HTR-8/SVneo (cell line): ENCODE results near the gene KIN.
"Not testable (repeated sequence)": the region's sequence is repeated elsewhere in the genome, so short reads cannot be mapped to it uniquely, and the experiment has no call there.

Experiments
- DNase-seq: peaks from one replicate; pipeline ENCODE4 v3.0.0; 2011; ENCODE audit warnings: low spot score, mixed read lengths; ENCODE audit not compliant: insufficient read length
- FAIRE-seq: peaks from 2 replicates; lab custom pipeline; 2011; peaks lifted over from hg19 to GRCh38; lab: Jason Lieb, UNC

KIN gene

DNA sequence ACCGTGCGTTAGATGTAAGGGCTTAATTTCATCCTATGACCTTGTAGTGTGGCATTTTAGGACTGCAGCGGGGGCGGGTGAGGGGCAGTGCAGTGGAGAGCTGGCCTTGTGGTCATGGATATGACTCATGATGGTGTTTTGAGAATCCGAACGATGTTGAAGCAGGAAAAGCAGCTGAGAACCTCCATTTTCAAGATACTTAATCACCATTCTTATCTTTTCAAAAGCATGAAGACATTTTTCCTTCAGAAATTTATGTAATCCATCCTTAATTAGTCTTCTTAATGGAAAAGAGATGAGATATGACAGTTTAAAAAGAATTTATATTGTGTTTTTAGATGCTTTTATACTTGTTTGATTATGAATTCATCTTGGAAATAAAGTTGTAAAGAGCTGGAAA lies 9.8 kb upstream of the KIN start:
- FAIRE-seq (peak; percentile 62), DNase-seq (peak; percentile 76)

- no peak for FAIRE-seq
- DNase-seq, result no peak
These were observed 7.8 kb upstream of the KIN start for GRCh38 chr10:7795605-7796004.

DNA sequence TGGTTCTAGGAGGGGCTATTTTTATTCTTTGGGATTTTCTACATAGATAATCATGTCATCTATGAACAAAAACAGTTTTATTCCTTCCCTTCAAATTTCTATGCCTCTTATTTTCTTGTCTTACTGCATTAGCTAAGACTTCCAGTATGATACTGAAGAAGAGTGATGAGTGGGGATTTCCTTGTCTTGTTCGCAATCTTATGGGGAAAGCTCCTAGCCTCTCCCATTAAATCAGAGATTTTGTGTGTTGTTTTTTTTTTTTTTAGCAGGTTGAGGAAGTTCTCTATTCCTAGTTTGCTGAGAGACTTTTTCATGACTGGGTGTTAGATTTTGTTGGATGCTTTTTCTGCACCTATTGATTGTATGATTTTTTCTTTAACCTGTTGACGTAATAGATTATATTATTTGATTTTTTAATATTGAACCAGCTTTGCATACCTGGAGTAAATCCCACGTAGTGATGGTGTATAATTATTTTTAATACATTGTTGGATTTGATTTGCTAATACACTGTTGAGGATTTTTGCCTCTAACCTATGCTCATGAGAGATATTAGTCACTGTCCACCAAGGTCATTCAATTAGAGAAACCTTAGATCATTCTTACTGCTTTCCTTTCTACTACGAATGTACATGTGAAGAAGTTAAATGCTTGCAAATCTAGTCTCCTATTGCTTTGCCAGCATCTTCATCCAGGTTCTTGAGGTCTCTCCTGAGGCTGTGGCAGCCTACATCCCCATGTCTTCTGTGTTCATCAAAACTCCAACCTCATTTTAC lies 6.6 kb upstream of the KIN start:
- no peak for FAIRE-seq
- DNase-seq, result no peak

DNA sequence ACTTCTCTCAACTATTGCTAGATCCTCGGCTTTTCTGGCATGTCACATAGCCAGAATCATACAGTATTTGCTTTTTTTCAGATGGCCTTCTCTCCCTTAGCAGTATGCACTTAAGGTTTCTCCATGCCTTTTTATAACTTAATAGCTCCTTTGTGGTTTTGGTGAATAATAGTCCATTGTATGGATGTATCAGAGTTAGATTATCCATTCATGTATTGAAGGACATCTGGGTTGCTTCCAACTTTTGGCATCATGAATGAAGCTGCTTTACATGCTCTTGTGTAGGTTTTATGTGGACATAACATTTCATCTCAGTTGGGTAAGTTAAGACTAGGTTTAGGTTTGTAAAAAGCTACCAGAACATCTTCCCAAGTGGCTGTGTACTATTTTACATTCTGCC lies 4.7 kb upstream of the KIN start:
- DNase-seq, result no peak
- no peak for FAIRE-seq

DNA sequence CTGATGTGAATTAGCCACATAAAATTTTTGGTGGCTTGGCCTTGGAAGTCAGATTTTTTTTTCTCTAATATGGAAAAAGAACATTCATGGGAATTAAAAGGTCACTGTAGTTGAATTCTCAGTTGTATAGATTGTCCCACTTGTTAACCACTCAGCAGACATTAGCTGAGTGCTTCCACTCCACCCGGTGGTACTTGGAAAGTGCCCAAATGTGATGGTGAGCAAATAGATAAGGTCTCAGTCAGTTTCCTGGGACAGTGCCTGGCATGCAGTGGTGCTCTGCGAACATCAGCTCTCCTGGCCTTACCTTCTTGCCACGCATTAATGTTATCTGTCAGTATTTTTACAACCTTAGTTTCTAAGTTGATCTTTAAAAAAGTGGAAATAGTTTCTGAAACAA lies 1.6 kb upstream of the KIN start:
- DNase-seq (no peak), FAIRE-seq (no peak)

DNA sequence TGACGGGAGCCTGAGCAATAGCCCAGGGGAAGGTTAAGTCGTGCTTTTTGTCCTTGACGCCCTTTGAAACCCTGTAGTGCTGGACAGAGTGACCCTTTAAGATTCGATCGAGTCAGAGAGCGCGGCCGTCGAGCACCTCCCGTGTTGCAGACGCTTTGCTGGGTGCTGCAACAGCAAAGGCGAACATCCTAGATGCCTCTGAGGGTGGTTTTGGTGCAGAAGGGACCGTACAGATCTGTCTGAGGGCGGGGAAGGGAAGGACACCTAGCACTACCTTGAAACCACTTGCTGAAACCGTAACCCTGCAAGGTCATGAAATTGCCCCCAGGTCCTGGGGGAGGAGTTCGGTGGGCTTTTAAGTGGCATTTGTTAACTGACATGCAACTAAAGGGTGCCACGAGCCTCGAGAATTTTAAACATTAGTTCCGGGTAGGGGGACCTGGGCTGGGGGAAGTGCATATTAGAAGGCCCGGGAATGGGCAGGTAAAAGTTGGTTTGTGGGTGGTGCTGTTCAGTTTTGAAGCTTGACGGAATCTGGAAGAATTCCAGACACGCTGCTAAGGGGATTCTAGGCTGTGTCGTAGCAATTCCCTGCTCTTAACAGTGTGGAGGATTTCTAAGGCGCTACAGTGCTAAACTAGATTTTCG lies 970 bp upstream of the KIN start:
- FAIRE-seq (no peak), DNase-seq (no peak)

GRCh38 chr10:7787150-7787856 lies 490 bp downstream of the KIN start:
- no peak for FAIRE-seq
- peak; percentile 7 for DNase-seq

DNA sequence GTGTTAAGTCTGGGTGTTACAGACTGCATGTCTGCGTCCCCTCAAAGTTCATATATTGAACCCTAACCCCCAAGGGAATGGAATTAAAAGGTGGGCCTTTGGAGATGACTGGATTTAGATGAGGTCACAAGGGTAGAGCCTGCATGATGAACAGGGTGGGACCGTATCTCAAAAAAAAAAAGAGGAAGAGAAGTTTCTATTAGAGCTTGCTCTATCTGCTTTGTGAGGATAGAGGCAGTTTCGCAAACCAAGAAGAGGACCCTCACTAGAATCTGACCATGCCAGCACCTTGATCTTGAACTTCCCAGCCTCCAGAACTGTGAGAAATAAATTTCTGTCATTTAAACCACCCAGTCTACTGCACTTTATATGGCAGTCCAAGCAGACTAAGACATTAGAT lies 1.4 kb downstream of the KIN start:
- FAIRE-seq, result no peak
- no peak for DNase-seq

GRCh38 chr10:7782194-7782593 lies 5.6 kb downstream of the KIN start:
- FAIRE-seq, DNase-seq: not testable (repeated sequence)

DNA sequence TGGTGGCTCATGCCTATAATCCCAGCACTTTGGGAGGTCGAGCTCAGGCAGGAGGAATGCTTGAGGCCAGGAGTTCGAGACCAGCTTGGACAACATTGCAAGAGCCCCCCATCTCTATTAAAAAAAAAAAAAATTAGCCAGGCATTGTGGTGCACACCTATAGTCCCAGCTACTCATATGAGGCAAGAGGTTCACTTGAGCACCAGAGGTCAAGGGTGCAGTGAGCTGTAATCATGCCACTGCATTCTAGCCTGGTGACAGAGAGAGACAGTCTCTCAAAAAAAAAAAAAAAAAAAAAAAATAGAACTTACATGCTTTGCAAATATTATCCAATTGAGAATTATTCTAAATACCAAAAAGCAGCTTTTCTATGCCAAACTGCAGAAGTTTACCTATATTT lies 11.0 kb downstream of the KIN start:
- FAIRE-seq, result no peak
- DNase-seq, result no peak

DNA sequence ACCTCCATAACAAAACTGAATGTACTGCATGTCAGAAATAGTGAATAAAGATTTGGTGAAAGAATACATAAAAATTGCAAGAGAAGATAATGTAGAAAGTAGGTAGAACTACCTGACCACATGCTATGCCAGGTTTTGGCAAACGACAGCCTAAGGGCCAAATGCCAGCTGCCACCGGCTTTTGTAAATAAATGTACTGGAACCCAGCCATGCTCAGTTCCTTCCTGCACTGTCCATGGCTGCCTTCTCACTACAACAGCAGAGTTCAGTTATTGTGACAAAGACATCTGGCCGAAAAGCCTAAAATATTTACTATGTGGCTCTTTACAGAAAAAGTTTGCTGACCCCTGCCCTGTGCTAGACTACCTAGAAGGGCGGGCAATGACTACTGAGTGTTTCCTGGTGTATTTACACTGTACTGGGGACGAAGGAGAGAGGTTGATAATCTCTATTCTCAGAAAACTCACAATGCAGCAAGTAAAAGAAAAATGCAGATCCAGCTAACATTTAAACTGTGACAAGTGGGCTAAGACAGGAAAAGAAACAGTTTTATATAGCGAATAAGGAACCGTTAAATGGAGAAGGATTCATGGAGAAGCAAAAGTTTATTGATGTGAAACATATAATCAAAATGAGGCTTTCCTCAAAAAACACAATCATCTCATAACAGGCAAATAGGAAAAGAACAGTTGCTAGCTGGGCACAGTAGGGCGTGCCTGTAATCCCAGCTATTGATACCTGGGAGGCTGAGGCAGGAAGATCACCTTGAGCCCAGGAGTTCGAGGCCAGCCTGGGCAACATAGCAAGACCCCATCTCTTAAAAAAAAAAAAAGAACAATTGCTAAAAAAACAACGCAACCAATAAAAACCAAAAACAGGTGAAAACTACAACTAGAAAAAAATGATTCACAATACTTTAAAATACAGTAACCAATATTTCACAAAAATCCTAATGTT lies 13.7 kb downstream of the KIN start:
- FAIRE-seq (no peak), DNase-seq (no peak)

DNA sequence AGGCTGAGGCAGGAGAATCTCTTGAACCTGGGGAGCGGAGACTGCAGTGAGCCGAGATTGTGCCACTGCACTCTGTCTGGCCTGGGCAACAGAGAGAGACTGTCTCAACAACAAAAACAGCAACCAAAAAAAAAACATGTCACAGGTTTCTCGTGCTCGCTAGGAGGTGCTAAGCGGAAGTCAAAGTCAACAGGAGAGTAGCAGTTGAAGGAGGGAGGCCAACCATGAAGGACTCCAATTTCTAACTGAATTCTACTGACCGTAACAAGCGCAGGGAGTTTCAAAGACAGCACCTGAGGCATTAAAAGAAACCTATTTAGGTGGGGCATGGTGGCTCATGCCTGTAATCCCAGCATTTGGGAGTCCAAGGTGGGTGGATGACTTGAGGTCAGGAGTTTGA lies 19.4 kb downstream of the KIN start:
- DNase-seq (no peak), FAIRE-seq (no peak)

DNA sequence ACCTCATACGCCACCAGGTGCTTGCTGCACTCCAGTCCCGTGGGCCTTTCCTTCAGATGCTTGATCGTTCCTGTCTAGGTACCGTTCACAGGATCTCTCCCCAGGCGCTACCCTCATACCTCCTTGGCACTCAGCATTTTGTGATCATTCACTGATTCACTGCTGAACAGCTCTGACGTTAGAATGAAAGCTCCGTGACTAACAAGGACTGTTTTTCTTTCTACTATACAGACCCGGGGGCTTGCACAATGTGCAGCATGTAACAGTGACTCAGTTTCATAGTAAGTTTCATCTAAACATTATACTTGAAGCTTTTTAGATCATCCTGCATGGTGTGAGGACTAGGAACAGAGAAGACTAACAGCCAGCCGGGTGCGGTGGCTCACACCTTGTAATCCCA lies 20.6 kb downstream of the KIN start:
- no peak for FAIRE-seq
- DNase-seq, result no peak

DNA sequence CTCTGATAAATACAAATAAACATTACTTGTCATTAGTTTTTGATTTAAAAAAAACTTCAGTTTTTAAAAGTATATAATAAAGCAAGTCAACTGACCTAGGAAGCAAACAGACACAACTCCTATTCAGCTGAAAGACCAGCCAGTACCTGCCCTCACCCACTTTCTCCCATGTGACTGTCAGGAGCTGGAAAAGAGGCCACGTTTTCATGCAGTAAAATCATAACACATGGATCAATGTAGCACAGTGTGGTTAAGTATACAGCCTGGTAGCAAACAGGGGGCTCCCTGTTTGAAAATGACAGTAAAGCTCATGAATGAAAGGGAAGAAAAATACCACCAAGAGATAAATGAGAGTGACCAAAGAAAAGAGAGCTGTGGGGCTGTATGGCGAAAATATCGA lies 21.6 kb downstream of the KIN start:
- FAIRE-seq (no peak), DNase-seq (no peak)

GRCh38 chr10:7763929-7764328 lies 23.9 kb downstream of the KIN start:
- FAIRE-seq (no peak), DNase-seq (no peak)

GRCh38 chr10:7756360-7756992 lies 31.3 kb downstream of the KIN start:
- FAIRE-seq (no peak), DNase-seq (peak; percentile 23)

- DNase-seq (no peak), FAIRE-seq (no peak)
These were observed 32.7 kb downstream of the KIN start for GRCh38 chr10:7755103-7755502.

DNA sequence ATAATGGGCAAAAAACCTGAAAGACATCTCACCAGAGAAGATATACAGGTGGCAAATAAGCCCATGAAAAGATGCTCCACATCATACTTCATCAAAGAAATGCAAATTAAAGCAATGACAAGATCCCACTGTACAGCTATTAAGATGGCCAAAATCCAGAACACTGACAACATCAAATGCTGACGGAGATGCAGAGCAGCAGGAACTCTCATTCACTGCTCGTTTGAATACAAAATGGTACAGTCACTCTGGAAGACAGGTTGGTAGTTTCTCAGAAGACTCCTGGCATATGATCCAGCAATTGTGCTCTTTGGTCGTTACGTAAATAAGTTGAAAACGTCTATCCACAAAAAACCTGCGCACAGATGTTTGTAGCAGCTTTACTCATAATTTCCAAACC lies 35.5 kb downstream of the KIN start:
- DNase-seq (no peak), FAIRE-seq (no peak)

DNA sequence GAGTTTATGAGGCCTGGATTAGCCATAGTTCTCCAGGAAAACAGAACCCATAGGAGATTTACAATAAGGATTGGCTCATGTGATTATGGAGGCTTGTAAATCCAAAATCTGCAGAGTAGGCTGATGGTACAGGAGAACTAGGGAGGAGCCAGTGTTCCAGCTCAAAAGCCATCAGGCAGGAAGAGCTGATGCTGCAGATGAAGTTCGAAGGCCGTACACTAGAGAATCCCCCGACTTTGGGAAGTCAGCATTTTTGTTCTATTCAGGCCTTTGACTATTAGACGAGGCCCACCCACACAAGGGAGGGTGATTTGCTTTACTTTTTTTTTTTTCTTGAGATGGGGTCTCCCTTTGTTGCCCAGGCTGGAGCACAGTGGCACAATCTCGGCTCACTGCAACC lies 37.6 kb downstream of the KIN start:
- DNase-seq, result no peak
- no peak for FAIRE-seq

DNA sequence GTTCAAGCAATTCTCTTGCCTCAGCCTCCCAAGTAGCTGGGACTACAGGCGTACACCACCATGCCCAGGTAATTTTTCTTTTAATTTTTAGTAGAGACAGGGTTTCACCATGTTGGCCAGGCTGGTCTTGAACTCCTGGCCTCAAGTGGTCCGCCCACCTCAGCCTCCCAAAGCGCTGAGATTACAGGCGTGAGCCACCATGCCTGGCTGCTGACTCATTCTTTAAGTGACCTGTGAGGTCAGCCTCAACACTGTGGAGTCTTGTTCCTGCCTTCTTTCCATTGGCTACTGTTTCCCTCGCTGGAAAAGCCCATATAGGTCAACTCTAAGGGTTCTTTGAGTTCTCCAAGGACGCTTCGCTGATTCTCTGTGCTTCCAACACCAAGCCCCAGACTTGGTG lies 39.2 kb downstream of the KIN start:
- not testable (repeated sequence) for DNase-seq, FAIRE-seq
